OCI-LY1 (cell line): ENCODE measurements around the gene MRFAP1.

Experiments used
- EZH2 ChIP-seq: fragments of 200-600 bp; sonication (generic), shearing (Covaris generic); IDR thresholded peaks from 2 replicates; pipeline ENCODE4 v1.8.0; 2017; ENCODE audit warnings: borderline replicate concordance, mixed run types, mild to moderate bottlenecking, antibody characterized with exemption, low read length, moderate library complexity, mixed read lengths
- TF ChIP-seq, protein P1 (sequence below): fragments of 200-600 bp; sonication (generic), shearing (Covaris generic); IDR thresholded peaks from 2 replicates; pipeline ENCODE4 v1.5.1; 2017; ENCODE audit warnings: mild to moderate bottlenecking, antibody characterized with exemption, low read length, moderate library complexity, mixed read lengths

DNA sequence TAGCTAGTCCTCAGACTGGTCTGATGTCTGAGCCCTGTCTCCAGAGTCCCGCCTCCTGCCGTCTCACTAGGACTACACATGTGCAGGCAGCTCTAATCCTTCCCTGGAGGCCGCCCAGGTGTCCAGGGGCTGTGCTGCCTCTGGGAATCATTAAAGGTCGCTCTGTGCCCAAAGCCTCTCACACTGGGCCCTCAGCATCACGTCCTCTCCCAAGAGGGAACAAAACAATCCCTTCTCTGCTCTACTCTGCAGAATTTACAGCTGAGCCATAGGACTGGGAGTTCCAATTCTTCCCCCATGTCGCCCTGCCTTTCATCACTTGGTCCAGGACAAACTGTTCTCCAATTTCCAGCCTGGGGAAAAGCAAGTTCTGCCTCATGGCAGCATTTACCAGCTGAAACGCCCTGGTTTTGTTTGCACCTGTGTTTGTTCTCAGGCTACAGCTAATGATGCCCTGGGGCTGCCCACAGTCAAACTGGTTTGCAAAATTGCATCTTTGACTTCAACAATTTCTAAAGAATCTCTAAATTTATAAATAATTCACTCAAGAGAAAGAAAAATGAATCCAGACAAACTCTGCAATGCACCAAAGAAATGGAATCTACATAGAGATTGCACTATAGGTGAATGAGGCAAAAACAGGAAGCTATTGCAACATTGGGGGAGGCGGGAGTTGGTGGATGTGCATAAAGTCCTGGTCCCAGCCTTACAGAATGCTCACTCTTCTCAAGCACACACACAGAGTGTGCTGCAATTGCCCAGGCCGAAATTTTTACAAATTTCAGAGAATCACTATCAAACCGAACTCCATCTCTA lies 7.2 kb upstream of the MRFAP1 start:
- TF ChIP-seq, protein P1, sequence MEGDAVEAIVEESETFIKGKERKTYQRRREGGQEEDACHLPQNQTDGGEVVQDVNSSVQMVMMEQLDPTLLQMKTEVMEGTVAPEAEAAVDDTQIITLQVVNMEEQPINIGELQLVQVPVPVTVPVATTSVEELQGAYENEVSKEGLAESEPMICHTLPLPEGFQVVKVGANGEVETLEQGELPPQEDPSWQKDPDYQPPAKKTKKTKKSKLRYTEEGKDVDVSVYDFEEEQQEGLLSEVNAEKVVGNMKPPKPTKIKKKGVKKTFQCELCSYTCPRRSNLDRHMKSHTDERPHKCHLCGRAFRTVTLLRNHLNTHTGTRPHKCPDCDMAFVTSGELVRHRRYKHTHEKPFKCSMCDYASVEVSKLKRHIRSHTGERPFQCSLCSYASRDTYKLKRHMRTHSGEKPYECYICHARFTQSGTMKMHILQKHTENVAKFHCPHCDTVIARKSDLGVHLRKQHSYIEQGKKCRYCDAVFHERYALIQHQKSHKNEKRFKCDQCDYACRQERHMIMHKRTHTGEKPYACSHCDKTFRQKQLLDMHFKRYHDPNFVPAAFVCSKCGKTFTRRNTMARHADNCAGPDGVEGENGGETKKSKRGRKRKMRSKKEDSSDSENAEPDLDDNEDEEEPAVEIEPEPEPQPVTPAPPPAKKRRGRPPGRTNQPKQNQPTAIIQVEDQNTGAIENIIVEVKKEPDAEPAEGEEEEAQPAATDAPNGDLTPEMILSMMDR: no peak
- no peak for TF ChIP-seq EZH2
